Panc1 (cell line): ENCODE data around the gene CHCHD1.

Experiments used
- POLR2AphosphoS5 ChIP-seq: IDR thresholded peaks from 2 replicates; pipeline ENCODE4 v1.6.1; 2012; ENCODE audit warnings: mild to moderate bottlenecking, low read depth, low read length, moderate library complexity
- TF ChIP-seq, protein P1 (sequence below): fragments of 450-650 bp; IDR thresholded peaks from 2 replicates; pipeline ENCODE4 v1.5.1; 2017; ENCODE audit warnings: mild to moderate bottlenecking

- TF ChIP-seq, protein P1, sequence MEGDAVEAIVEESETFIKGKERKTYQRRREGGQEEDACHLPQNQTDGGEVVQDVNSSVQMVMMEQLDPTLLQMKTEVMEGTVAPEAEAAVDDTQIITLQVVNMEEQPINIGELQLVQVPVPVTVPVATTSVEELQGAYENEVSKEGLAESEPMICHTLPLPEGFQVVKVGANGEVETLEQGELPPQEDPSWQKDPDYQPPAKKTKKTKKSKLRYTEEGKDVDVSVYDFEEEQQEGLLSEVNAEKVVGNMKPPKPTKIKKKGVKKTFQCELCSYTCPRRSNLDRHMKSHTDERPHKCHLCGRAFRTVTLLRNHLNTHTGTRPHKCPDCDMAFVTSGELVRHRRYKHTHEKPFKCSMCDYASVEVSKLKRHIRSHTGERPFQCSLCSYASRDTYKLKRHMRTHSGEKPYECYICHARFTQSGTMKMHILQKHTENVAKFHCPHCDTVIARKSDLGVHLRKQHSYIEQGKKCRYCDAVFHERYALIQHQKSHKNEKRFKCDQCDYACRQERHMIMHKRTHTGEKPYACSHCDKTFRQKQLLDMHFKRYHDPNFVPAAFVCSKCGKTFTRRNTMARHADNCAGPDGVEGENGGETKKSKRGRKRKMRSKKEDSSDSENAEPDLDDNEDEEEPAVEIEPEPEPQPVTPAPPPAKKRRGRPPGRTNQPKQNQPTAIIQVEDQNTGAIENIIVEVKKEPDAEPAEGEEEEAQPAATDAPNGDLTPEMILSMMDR, result no peak
- no peak for TF ChIP-seq POLR2AphosphoS5
Observed at GRCh38 chr10:73814276-73814895, 32.5 kb downstream of the CHCHD1 start.
